ENCODE results near the gene S100A11.

S100A11 gene

GRCh38 chr1:152023221-152023620 lies 13.6 kb downstream of the S100A11 start:
- DNase-seq (no peak), ATAC-seq (ENCODE audit: insufficient read depth, low read depth) (no peak)
- Histone ChIP-seq H3K9ac (ENCODE audit: low read depth, low read length) (no peak overlapping the region), H4K20me1 (ENCODE audit: insufficient read depth, low read length) (no peaks in the 10 kb centered on the region), H3K4me3 (ENCODE audit: low read depth in 1 of 2, low read length in 2 of 2) (no peak overlapping the region), H3K9me3 (ENCODE audit: insufficient read depth, low read length, severe bottlenecking) (no peaks in the 10 kb centered on the region), H3K27ac (ENCODE audit: low read length) (no peak overlapping the region), H3K4me2 (ENCODE audit: insufficient read depth, low read length) (no peak overlapping the region), H3K79me2 (ENCODE audit: insufficient read depth, low read length) (no peaks in the 10 kb centered on the region), H3K27me3 (ENCODE audit: insufficient read depth, low read length, poor library complexity) (no peaks in the 10 kb centered on the region), H3K36me3 (ENCODE audit: insufficient read depth, low read length) (no peaks in the 10 kb centered on the region), H3K4me1 (ENCODE audit: insufficient read depth, low read length) (no peaks in the 10 kb centered on the region), H2AFZ (ENCODE audit: low read depth, low read length) (no peak overlapping the region)
- no peak for TF ChIP-seq EZH2 (IDR thresholded peaks at IDR 0.05; ENCODE audit: borderline replicate concordance, low read depth, low read length, severe bottlenecking)
- no peak for TF ChIP-seq CTCF (IDR thresholded peaks at IDR 0.05; ENCODE audit: borderline replicate concordance, extremely low read depth, low read length, poor library complexity, severe bottlenecking)

GRCh38 chr1:152022474-152022873 lies 14.3 kb downstream of the S100A11 start:
- no peak overlapping the region for H3K27ac ChIP-seq (ENCODE audit: low read length)
- ATAC-seq (ENCODE audit: insufficient read depth, low read depth) (no peak), DNase-seq (no peak)
- H3K4me3 ChIP-seq (ENCODE audit: low read depth in 1 of 2, low read length in 2 of 2), result no peak overlapping the region
- no peak overlapping the region for H3K9ac ChIP-seq (ENCODE audit: low read depth, low read length)
- H3K36me3 ChIP-seq (ENCODE audit: insufficient read depth, low read length), result no peaks in the 10 kb centered on the region
- H2AFZ ChIP-seq (ENCODE audit: low read depth, low read length), result no peak overlapping the region
- TF ChIP-seq EZH2 (IDR thresholded peaks at IDR 0.05; ENCODE audit: borderline replicate concordance, low read depth, low read length, severe bottlenecking) (no peak), CTCF (IDR thresholded peaks at IDR 0.05; ENCODE audit: borderline replicate concordance, extremely low read depth, low read length, poor library complexity, severe bottlenecking) (no peak)
- H3K27me3 ChIP-seq (ENCODE audit: insufficient read depth, low read length, poor library complexity), result no peaks in the 10 kb centered on the region
- no peaks in the 10 kb centered on the region for H3K79me2 ChIP-seq (ENCODE audit: insufficient read depth, low read length)
- H4K20me1 ChIP-seq (ENCODE audit: insufficient read depth, low read length), result no peaks in the 10 kb centered on the region
- H3K4me2 ChIP-seq (ENCODE audit: insufficient read depth, low read length), result no peak overlapping the region
- no peaks in the 10 kb centered on the region for H3K4me1 ChIP-seq (ENCODE audit: insufficient read depth, low read length)
- no peaks in the 10 kb centered on the region for H3K9me3 ChIP-seq (ENCODE audit: insufficient read depth, low read length, severe bottlenecking)

- H3K79me2 ChIP-seq (ENCODE audit: insufficient read depth, low read length), result no peaks in the 10 kb centered on the region
- H3K27ac ChIP-seq (ENCODE audit: low read length), result no peak overlapping the region
- H4K20me1 ChIP-seq (ENCODE audit: insufficient read depth, low read length), result no peaks in the 10 kb centered on the region
- H3K36me3 ChIP-seq (ENCODE audit: insufficient read depth, low read length), result no peaks in the 10 kb centered on the region
- H3K4me3 ChIP-seq (ENCODE audit: low read depth in 1 of 2, low read length in 2 of 2), result no peak overlapping the region
- H3K4me2 ChIP-seq (ENCODE audit: insufficient read depth, low read length), result no peak overlapping the region
- no peaks in the 10 kb centered on the region for H3K4me1 ChIP-seq (ENCODE audit: insufficient read depth, low read length)
- no peak for TF ChIP-seq EZH2 (IDR thresholded peaks at IDR 0.05; ENCODE audit: borderline replicate concordance, low read depth, low read length, severe bottlenecking)
- no peak for TF ChIP-seq CTCF (IDR thresholded peaks at IDR 0.05; ENCODE audit: borderline replicate concordance, extremely low read depth, low read length, poor library complexity, severe bottlenecking)
- H3K27me3 ChIP-seq (ENCODE audit: insufficient read depth, low read length, poor library complexity), result no peaks in the 10 kb centered on the region
- H3K9ac ChIP-seq (ENCODE audit: low read depth, low read length), result no peak overlapping the region
- no peak overlapping the region for H2AFZ ChIP-seq (ENCODE audit: low read depth, low read length)
- no peak for ATAC-seq (ENCODE audit: insufficient read depth, low read depth)
- H3K9me3 ChIP-seq (ENCODE audit: insufficient read depth, low read length, severe bottlenecking), result no peaks in the 10 kb centered on the region
- DNase-seq, result no peak
Observed at GRCh38 chr1:152021569-152021968, 15.2 kb downstream of the S100A11 start.

- Histone ChIP-seq H3K27ac (ENCODE audit: low read length) (no peak overlapping the region), H3K9me3 (ENCODE audit: insufficient read depth, low read length, severe bottlenecking) (no peaks in the 10 kb centered on the region), H3K4me3 (ENCODE audit: low read depth in 1 of 2, low read length in 2 of 2) (no peak overlapping the region), H2AFZ (ENCODE audit: low read depth, low read length) (no peak overlapping the region), H3K4me2 (ENCODE audit: insufficient read depth, low read length) (no peak overlapping the region), H3K9ac (ENCODE audit: low read depth, low read length) (no peak overlapping the region), H3K4me1 (ENCODE audit: insufficient read depth, low read length) (no peaks in the 10 kb centered on the region), H3K79me2 (ENCODE audit: insufficient read depth, low read length) (no peaks in the 10 kb centered on the region), H3K36me3 (ENCODE audit: insufficient read depth, low read length) (no peaks in the 10 kb centered on the region), H3K27me3 (ENCODE audit: insufficient read depth, low read length, poor library complexity) (no peaks in the 10 kb centered on the region), H4K20me1 (ENCODE audit: insufficient read depth, low read length) (no peaks in the 10 kb centered on the region)
- no peak for ATAC-seq (ENCODE audit: insufficient read depth, low read depth)
- DNase-seq, result no peak
- TF ChIP-seq EZH2 (IDR thresholded peaks at IDR 0.05; ENCODE audit: borderline replicate concordance, low read depth, low read length, severe bottlenecking), result no peak
- TF ChIP-seq CTCF (IDR thresholded peaks at IDR 0.05; ENCODE audit: borderline replicate concordance, extremely low read depth, low read length, poor library complexity, severe bottlenecking), result no peak
Observed at GRCh38 chr1:152020849-152021248, 16.0 kb downstream of the S100A11 start.
